Activated naive CD4-positive, alpha-beta T cell treated with anti-CD3 and anti-CD28 coated beads, Interleukin-2, amount 50 U/mL, for 24 hours (primary cell): ENCODE measurements around the gene CCDC57.

Experiments
- H3K27ac Mint-ChIP-seq: one replicate; pipeline ENCODE4 v1.8.0; 2021; ENCODE audit warnings: mild to moderate bottlenecking, mixed read lengths
- H3K27me3 Mint-ChIP-seq: one replicate; pipeline ENCODE4 v1.8.0; 2021; ENCODE audit warnings: mixed read lengths
- H3K36me3 Mint-ChIP-seq: one replicate; pipeline ENCODE4 v1.8.0; 2021; ENCODE audit warnings: mixed read lengths
- H3K4me1 Mint-ChIP-seq: one replicate; pipeline ENCODE4 v1.8.0; 2021; ENCODE audit warnings: mixed read lengths
- H3K4me3 Mint-ChIP-seq: one replicate; pipeline ENCODE4 v1.8.0; 2021; ENCODE audit warnings: mild to moderate bottlenecking, mixed read lengths
- H3K9me3 Mint-ChIP-seq: one replicate; pipeline ENCODE4 v1.8.0; 2021; ENCODE audit warnings: mixed read lengths

CCDC57 gene

DNA sequence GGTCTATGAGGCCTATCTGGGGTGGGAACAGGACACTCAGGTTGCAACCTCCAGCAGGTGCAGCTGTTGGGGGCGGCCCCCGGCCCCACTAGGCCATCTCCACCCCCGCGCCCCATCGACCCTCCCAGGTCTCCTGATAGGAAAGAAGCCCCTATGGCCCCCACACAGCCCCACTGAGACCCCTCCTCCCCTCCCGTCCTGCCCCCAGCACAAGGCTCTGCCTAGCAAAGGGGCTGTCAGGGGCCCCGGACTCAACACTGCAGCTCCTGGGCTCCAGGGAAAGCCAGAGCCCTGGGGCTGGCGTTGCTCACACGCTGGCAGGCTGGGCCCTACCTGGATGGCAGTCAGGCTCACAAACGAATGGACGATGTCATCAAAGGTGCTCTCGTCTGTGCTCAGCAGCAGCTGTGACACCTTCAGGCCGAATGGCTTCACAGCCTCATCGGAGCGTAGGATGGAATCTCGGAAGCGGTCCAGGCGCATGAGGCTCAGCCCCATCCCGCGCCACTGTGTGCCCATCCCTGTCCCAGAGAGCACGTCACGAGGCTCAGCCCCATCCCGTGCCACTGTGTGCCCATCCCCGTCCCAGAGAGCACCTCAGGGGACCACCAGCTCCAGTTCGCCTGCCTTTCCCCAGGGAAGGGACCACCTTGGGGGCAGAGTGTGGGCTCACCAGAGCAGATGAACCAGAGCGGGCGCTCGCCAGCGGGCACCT lies 121.9 kb downstream of the CCDC57 start:
- Mint-ChIP-seq H3K4me1 (no peaks in the 10 kb centered on the region), H3K27ac (no peak overlapping the region), H3K4me3 (no peak overlapping the region), H3K27me3 (no peaks in the 10 kb centered on the region), H3K9me3 (no peaks in the 10 kb centered on the region), H3K36me3 (peaks cover 2% of the 10 kb centered on the region)

DNA sequence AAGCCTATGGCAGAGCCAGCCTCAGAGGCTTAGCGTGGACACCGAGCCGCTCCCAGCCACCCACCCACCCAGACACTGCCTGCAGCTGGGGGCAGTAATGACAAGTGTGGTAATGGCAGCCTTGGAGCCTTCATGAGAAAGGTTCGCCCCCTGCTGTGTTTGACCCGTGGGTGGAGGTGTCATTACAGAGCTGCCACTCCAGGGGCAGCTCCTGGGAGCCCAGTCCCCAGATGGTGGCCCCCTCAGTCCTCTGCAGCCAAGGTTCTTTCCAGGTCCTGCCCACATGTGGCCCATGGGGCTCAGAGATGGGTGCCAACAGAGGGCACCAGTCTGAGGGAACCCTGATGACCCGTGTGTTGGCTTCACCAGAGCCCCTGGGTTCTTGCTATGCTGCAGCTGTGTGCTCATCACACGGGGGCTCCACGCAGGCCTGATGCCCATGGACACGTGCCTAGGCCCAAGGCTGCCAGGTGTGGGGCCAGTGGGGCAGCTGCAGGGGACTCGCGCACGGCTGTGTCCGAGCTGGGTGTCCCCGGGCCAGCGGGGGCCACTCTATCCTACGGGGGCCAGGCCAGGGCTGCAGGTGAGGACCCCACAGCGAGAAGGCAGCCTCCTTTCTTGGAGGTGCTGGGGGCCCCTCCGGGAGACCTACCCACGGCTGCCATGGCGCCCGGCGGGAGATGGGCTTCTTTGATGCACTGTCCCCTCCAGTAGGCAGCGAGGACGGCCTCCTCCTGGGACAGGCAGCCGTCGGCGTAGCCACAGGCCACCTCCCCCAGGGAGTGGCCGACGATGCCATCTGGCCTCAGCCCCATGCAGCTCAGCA lies 122.7 kb downstream of the CCDC57 start:
- Mint-ChIP-seq H3K4me1 (no peaks in the 10 kb centered on the region), H3K4me3 (no peak overlapping the region), H3K27ac (no peak overlapping the region), H3K9me3 (no peaks in the 10 kb centered on the region), H3K27me3 (no peaks in the 10 kb centered on the region), H3K36me3 (peaks cover 2% of the 10 kb centered on the region)

DNA sequence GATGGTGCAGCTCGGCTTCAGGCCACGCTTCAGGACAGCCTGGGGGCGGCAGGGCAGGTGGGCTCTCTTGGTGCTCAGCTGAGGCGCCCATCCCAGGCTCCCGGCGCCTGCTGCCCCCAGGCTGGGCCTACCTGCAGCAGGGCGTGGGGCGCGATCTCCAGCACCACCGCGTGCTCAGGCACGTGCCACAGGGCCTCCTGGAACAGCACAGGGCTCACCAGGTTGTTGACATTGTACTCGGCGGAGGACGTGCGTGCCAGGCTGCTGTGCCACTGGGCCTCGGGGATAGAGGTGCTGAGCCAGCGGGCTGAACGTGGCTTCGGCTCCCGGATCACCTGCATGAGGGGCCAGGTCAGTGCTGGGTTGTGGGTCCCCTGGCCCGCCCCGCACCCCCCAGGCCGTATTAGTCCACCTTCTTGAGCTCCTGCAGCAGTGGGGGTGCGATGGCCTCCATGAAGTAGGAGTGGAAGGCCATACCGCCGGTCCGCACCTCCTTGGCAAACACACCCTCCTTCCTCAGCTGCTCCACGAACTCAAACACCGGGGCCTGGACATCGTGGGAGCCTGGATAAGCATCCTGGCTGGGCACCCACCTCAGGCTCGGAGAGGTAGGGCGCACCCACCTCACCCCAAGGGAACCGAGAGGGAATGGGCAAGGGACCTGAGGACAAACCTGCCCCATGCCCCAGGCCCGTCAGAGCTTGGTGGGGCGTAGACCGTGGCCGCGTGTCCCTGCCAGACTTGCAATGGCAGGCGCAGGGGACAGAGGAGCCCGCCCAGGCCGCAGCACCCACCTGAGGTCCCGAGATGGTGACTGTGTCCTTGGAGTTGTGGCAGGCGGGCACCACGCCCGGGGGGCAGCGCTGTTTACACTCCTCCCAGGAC lies 123.6 kb downstream of the CCDC57 start:
- peaks cover 2% of the 10 kb centered on the region for H3K36me3 Mint-ChIP-seq
- H3K27ac Mint-ChIP-seq: no peak overlapping the region
- H3K4me3 Mint-ChIP-seq: no peak overlapping the region
- no peaks in the 10 kb centered on the region for H3K4me1 Mint-ChIP-seq
- H3K27me3 Mint-ChIP-seq: no peaks in the 10 kb centered on the region
- no peaks in the 10 kb centered on the region for H3K9me3 Mint-ChIP-seq

DNA sequence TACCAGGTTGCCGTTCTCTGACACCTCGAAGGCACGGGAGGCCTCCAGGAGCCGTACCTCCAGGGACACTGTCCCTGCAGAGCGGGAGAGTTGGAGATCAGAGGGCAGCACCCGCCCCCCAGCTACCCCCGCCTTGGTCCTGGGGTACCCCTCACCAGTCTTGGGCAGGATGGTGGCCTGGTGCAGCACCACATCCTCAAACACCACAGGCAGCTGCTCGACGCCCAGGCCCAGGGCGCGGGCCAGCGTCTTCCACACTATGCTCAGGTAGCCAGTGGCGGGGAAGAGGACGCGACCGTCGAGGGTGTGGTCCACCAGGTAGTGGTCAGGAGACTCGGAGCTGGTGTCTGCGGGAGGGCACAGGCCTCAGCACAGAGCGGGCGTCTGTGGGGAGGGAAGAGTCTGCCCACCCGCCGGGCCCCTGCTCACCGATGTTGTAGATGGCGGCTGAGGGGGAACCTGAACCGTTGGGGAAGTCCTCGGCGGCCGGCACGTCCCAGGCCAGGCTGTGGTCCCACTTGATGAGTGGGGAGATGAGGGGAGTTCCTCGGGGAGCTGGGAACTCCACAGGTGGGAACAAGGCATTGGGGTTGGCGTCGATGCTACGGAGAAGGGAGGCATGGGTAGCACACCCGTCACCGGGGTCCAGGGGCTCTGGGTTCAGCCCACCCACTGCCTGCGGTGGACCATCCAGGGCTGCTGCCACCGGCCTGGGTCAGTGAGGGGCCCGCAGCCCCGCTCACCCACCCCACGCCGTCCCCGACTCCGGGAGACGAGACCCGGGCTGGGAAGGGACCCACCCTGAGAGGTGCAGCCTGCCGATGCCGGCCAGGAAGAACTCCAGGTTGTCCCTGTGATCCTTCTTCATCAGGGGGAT lies 124.4 kb downstream of the CCDC57 start:
- H3K27ac Mint-ChIP-seq: no peak overlapping the region

DNA sequence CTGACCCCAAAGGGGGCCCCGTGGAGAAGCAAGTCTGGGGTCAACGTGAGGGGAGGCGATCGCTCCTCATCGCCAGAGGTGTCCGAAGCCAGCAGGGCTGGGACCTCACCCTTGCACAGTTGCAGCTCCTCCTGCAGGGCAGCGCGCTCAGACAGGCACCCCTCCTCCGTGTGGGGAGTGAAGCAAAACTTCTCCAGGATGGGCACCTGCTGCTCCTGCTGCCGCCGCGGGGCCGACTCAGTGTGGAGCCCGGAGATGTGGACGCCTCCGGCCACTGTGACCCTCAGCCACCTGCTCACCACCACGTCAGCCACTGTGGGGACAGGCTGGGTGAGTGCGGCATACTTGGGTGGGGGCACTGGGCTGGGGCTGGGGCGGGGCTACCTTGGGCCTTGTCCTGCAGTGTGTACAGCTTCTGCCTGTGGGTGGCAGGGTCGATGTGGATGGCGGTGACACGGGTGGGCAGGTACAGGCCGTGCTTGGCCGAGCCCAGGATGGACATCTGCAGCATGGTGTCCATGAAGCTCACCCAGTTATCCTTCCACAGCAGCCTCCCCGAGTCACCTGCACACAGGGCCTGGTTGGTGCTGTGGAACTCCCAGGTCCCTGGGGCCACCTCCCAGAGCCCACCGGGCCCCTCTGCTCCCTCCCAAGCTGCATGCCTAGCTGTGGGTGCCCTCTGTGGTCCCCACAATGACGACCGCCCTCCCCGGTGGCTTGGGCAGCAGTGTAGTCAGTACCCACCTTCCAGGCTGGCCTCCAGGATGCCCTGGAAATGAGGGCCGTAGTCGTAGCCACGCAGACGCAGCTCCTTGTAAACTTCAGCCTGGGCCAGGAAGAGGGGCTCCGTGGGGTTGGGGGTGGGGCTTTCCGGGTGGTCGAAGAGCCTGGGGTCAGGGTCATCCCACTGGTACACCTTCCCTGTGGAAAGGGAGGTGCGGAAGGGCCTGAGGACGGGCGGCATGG lies 125.4 kb downstream of the CCDC57 start:
- no peak overlapping the region for H3K4me3 Mint-ChIP-seq
- no peaks in the 10 kb centered on the region for H3K27me3 Mint-ChIP-seq
- no peaks in the 10 kb centered on the region for H3K9me3 Mint-ChIP-seq
- H3K27ac Mint-ChIP-seq: no peak overlapping the region
- H3K4me1 Mint-ChIP-seq: no peaks in the 10 kb centered on the region
- no peaks in the 10 kb centered on the region for H3K36me3 Mint-ChIP-seq

More for the DNA sequence above, 124.4 kb downstream of the CCDC57 start:
- Mint-ChIP-seq H3K9me3 (no peaks in the 10 kb centered on the region), H3K4me1 (no peaks in the 10 kb centered on the region), H3K4me3 (no peak overlapping the region), H3K27me3 (no peaks in the 10 kb centered on the region), H3K36me3 (no peaks in the 10 kb centered on the region)

DNA sequence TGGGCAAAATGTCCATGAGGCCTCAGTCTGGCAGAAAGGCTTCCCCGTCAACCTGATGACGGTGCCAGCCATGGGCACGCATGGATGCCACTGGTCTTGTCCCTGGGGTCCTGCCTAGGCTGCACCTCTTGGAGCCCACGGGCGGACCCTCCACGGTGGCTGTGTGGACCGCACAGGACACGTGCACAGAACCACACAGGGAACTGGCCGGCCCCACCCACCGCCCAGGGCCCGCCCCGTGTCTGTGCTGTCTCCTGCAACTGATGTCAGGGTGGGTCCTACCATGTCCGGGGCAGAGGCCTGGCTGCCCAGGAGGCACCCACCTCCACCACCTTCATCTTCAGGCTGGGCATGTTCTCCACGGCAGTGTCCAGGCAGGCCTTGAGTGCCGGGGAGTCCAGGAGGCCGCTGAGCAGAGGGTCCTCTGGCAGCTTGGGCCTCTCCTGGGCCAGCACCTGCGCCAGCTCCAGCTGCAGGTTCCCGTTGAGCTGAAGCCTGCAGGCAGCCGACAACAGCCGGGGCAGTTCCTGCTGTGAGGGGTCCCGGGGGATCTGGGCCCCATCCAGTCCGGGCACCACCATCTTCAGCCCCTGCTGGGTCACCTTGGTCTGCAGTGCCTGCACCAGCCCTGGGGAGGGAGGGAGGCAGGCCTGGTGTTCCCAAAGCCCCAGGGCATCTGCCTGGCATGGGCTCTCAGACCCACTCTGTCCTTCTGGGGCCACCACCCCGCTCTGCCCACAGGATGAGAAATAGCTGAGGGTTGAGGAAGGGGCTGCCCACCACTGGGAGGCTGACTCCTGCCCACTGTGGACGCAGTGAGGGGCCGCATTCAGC lies 126.5 kb downstream of the CCDC57 start:
- no peaks in the 10 kb centered on the region for H3K27me3 Mint-ChIP-seq
- H3K9me3 Mint-ChIP-seq: no peaks in the 10 kb centered on the region
- H3K4me1 Mint-ChIP-seq: no peaks in the 10 kb centered on the region
- no peak overlapping the region for H3K4me3 Mint-ChIP-seq
- H3K27ac Mint-ChIP-seq: no peak overlapping the region
- no peaks in the 10 kb centered on the region for H3K36me3 Mint-ChIP-seq

DNA sequence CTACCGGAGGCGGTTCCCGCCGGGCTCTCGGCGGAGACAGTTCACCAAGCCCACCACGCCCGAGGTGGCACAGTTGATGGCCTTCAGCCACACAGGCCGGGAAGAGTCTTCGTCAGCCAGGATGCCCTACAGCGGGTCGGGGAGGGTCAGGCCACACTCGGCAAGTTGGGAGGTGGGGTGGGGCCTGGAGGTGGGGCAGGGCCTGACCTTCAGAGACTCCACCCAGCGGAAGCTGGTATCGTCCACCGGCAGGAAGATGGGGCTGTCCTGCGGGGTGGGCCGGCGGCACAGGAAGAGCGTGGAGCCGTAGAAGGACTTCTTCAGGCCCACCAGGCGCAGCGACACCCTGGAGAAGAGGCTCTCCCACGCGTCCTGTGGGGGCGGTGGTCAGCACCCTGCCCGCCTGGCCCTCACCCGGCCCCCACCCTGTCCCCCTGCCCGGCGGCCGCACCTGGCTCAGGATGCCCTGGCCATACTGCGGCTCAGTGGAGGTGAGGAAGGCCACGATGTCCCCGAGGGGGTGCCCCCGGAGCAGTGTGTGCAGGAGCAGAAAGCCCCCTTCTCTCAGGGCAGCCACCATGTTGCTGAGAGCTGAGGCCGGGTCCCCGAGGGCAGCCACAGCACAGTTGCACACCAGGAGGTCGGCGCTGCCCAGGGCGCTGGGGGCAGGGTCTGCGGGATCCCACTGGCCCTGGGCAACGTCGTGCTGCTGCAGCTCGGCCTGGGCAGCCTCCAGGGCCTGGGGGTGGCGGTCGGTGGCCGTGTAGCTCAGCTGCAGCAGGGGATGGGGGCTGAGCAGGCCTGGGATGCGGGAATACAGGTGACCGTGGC lies 127.4 kb downstream of the CCDC57 start:
- H3K27ac Mint-ChIP-seq: no peak overlapping the region
- H3K4me3 Mint-ChIP-seq: no peak overlapping the region
- H3K4me1 Mint-ChIP-seq: no peaks in the 10 kb centered on the region
- no peaks in the 10 kb centered on the region for H3K9me3 Mint-ChIP-seq
- H3K36me3 Mint-ChIP-seq: no peaks in the 10 kb centered on the region
- no peaks in the 10 kb centered on the region for H3K27me3 Mint-ChIP-seq

DNA sequence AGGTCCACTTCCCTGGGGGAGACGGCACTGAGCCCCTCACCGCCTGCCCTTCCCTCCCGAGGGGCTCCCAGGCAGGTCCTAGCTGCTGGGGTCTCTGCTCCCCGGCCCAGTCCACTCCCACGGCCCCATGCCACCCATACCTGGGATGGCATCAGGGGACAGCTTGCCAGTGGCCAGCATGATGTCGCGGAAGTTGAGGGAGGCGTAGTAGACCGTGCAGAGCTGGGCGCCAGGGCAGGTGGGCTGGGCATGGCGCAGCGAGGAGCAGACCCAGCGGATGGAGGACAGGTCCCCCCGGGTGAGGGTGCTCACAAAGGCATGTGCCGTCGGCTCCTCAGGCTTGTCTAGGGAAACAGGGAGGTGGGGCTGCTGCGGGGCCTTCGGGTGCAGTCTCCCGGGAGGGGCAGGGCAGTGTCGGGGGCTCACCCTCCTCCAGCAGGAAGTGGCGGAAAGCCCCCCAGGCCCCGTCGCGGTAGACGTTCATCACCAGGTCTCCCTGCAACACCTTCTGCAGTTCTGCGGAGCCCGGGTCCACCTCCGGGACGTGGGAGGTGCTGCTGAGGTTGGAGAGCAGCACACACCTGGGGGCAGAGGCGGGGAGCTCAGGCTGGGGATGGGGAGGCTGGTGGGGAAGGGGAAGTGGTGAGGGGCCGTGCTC lies 128.1 kb downstream of the CCDC57 start:
- H3K4me3 Mint-ChIP-seq: no peak overlapping the region
- no peaks in the 10 kb centered on the region for H3K27me3 Mint-ChIP-seq
- no peaks in the 10 kb centered on the region for H3K4me1 Mint-ChIP-seq
- H3K36me3 Mint-ChIP-seq: no peaks in the 10 kb centered on the region
- no peaks in the 10 kb centered on the region for H3K9me3 Mint-ChIP-seq
- no peak overlapping the region for H3K27ac Mint-ChIP-seq

DNA sequence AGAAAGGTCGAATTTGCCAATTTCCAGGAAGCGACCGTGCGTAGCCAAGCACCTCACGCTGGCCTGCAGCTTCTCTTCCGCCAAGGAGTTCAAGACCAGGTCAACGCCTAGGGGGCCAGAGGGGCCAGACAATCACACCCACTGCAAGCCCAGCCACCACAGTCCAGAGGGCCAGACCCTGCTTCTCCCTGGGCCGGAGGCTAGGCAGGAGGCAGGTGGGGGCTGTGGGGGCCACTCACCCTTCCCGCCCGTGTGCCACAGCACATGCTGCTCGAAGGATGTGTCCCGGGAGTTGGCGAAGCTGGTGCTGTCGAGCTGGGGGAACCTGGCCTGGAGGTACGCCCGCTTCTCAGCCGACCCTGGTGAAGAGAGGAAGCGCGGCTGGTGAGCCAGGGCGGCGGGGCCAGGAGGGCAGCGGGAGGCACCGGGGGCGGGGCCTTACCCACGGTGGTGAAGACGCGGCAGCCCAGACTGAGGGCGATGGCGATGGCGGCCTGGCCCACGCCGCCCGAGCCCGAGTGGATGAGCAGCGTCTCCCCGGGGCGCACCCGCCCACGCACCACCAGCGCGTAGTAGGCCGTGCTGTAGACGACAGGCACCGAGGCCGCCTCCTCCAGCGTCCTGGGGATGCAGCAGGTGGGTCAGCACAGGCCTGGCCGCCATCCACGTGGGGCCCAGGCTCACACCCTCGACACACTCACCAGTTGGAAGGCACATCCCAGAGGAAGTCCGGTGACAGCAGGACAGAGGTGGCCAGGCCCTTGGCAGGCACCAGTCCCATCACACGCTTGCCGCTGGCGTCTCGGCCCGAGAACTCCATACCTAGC lies 128.9 kb downstream of the CCDC57 start:
- H3K4me1 Mint-ChIP-seq: no peaks in the 10 kb centered on the region
- H3K36me3 Mint-ChIP-seq: no peaks in the 10 kb centered on the region
- H3K4me3 Mint-ChIP-seq: no peak overlapping the region
- no peaks in the 10 kb centered on the region for H3K9me3 Mint-ChIP-seq
- no peak overlapping the region for H3K27ac Mint-ChIP-seq
- H3K27me3 Mint-ChIP-seq: no peaks in the 10 kb centered on the region

DNA sequence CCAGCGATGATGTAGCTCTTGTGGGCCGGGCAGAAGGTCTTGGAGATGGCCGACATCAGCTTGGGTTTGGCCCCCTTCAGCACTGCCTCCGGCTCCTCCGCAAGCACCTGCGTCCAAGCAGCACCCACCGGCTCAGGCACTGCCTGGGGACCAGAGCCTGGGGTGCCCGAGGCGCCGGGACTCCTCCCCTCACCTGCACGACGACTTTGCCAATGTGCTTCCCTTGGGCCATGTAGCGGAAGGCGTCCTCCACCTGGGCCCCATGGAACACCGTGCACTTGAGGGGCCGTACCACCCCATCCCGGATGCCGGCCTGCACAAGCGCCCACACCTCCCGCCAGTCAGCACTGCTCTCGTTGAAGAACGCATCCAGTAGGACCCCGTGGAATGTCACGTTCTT lies 129.6 kb downstream of the CCDC57 start:
- Mint-ChIP-seq H3K36me3 (no peaks in the 10 kb centered on the region), H3K27me3 (no peaks in the 10 kb centered on the region), H3K4me3 (no peak overlapping the region), H3K27ac (no peak overlapping the region), H3K4me1 (no peaks in the 10 kb centered on the region), H3K9me3 (no peaks in the 10 kb centered on the region)

DNA sequence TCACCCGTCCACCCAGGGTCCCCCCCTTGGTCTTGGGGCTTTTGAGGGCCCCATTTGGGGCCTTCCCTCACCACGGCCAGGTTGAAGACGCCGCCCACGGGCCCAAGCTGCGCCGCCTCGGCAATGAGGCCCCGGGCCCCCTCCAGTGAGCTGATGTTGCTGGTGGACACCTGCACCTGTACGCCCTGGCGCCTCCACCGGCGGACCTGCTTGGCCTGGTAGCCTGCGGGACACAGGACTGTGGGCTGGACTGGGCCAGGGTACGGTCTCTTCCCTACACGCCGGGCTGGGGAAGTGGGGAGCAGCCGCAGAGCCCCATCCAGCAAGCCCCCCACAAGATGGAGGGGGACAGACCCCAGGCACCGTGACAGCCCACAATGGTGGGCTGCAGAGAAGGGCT lies 130.2 kb downstream of the CCDC57 start:
- no peaks in the 10 kb centered on the region for H3K4me1 Mint-ChIP-seq
- no peaks in the 10 kb centered on the region for H3K36me3 Mint-ChIP-seq
- H3K4me3 Mint-ChIP-seq: no peak overlapping the region
- H3K27ac Mint-ChIP-seq: no peak overlapping the region
- no peaks in the 10 kb centered on the region for H3K27me3 Mint-ChIP-seq
- no peaks in the 10 kb centered on the region for H3K9me3 Mint-ChIP-seq

DNA sequence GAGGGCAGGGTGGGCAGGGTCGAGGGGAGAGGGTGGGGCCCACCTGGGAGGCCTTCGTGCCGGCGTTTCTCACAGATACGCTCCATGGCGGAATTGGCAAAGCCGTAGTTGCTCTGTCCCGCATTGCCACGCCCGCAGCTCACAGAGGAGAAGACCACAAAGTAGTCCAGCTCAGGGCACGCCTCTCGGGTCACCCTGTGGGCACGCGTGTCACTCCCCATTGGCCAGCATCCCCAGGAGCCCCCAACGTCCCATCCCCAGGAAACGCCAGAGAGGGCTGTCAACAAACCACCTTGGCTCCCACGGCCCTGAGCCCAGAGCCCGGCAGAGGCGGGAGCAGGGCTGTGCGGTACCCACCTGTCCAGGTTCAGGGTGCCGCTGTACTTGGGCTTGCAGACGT lies 130.7 kb downstream of the CCDC57 start:
- Mint-ChIP-seq H3K4me1 (no peaks in the 10 kb centered on the region), H3K36me3 (no peaks in the 10 kb centered on the region), H3K4me3 (no peak overlapping the region), H3K9me3 (no peaks in the 10 kb centered on the region), H3K27me3 (no peaks in the 10 kb centered on the region), H3K27ac (no peak overlapping the region)
